HG03439 (cell line): Measurements from ENCODE around the gene C5AR2.
"Not testable (repeated sequence)": the region's sequence is repeated elsewhere in the genome, so short reads cannot be mapped to it uniquely, and the experiment has no call there.

Source experiments
- ATAC-seq: cut with Tn5 transposase; IDR thresholded peaks from one replicate; pipeline ENCODE4 v1.9.1; 2021; ENCODE audit warnings: mild to moderate bottlenecking, moderate library complexity; ENCODE audit not compliant: unreplicated experiment

C5AR2 gene

DNA sequence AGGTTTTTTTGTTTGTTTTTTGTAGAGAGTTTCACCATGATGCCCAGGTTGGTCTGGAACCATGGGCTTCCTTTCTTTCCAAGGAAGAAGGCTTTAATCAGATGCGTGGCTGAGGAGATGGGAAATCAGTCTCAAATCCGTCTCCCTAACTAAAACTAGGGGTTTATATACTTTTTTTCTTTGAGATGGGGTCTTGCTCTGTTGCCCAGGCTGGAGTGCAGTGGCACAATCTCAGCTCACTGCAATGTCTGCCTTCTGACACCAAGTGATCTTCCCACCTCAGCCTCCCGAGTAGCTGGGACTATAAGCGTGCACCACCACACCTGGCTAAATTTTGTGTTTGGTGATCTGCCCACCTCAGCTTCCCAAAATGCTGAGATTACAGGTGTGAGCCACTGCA, 52.6 kb downstream of the C5AR2 start:
- ATAC-seq = not testable (repeated sequence)

DNA sequence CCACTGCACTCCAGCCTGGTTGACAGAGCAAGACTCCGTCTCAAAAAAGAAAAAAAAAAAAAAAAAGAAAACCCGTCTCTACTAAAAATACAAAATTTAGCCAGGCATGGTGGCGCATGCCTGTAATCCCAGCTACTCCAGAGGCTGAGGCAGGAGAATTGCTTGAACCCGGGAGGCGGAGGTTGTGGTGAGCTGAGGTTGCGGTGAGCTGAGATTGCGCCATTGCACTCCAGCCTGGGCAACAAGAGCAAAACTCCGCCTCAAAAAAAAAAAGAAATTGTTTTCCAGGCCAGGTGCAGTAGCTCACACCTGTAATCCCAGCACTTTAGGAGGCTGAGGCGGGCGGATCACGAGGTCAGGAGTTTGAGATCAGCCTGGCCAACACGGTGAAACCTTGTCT, 54.6 kb downstream of the C5AR2 start:
- ATAC-seq = not testable (repeated sequence)

DNA sequence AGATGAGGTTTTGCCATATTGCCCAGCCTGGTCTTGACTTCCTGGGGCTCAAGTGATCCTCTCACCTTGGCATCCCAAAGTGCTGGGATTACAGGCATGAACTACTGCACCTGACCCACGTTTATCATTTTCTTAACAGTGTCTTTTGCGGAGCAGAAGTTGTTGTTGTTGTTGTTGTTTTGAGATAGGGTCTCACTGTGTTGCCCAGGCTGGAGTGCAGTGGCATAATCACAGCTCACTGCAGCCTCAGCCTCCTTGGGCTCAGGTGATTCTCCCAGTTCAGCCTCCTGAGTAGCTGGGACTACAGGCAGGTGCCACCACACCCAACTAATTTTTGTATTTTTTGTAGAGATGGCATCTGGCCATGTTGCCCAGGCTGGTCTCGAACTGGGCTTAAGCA, 55.6 kb downstream of the C5AR2 start:
- not testable (repeated sequence) for ATAC-seq

DNA sequence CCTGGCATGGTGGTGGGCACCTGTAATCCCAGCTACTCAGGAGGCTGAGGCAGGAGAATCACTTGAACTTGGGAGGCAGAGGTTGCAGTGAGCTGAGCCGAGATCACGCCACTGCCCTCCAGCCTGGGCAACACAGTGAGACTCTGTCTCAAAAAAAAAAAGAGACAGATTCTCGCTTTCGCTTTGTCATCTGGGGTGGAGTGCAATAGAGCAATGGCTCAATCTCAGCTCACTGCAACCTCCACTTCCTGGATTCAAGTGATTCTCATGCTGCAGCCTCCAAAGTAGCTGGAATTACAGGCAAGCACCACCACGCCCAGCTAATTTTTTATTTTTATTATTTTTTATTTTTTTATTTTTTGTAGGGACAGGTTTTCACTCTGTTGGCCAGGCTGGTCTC, 56.7 kb downstream of the C5AR2 start:
- ATAC-seq = not testable (repeated sequence)

DNA sequence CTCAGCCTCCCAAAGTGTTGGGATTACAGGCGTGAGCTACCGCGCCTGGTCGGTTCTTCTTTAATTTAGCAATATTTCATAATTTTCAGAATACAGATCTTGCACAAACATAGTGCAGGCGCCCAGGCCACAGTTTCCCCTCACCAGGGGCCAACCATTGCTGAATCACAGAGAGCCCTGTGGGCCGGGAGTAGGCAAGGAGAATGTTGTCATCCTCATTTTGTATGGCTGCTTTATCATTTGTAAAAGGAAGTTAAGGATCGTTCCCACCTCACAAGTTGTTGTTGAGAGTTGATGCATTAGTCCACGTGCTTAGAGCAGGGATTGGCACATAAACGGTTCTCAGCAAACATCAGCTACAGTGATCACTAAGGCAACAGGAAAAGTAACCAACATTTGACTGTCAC, 57.2 kb downstream of the C5AR2 start:
- no peak for ATAC-seq

DNA sequence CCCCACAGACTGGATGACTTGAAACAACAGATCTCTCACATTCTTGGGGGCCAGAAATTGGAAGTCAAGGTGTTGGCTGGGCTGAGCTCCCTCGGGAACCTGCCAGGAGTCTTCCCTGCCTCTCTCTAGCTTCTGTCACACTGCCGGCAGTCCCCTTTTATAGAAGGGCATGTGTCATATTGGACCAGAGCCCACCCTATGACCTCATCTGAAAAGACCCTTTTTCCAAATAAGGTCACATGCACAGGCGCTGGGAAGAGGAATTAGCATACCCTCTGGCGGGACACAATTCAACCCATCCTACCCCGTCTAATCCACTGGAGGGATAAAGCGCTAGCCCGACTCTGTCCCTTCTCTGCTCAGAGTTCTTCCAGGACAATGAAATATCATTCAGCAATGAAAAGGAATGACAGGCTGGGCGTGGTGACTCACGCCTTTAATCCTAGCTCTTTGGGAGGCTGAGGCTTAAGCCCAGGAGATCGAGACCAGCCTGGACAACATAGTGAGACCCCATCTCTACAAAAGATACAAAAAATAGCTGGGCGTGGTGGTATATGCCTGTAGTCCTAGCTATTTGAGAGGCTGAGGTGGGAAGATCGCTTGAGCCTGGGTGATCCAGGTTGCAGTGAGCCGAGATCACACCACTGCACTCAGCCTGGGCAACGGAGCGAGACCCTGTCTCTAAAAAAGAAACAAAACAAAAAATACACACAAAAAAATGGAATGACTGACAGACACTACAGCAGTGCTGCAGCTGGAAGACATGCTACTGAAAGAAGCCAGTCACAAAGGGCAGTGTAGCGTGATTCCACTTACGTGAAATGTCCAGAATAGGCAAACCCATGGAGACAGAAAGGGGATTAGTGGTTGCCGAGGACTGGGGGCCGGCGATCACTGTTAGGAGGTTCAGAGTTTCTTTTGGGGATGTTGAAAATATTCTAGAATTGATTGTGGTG, 58.8 kb downstream of the C5AR2 start:
- ATAC-seq = no peak

DNA sequence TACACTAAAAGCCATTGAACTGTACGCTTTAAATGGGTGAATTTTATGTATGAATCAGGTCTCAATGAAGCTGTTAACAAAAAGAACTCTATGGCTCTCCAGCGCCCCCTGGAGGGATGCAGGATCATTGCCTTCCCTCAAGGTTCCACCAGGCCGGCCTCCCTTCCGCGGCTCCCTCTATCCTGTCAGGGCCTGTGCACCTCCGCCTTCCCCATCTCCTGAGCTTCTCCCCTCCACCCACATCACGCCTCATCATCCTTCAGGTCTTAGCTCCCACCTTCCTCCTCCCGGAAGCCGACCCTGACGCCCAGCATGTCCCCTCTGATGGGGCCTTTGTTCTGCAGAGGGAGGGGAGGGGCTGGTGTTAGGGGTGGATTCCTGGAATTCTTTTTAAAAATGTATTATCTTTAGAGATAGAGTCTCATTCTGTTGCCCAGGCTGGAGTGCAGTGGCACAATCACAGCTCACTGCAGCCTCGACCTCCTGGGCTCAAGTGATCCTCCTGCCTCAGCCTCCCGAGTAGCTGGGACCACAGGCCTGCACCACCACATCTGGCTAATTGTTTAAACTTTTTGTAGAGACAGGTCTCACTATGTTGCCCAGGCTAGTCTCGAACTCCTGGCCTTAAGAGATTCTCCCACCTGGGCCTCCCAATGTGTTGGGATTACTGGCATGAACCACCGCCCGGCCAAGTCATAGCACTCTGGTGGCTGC, 59.7 kb downstream of the C5AR2 start:
- no peak for ATAC-seq
